Measurements from ENCODE around the gene PTPN5.
"Not testable (repeated sequence)": the region's sequence is repeated elsewhere in the genome, so short reads cannot be mapped to it uniquely, and the experiment has no call there.

PTPN5 gene

GRCh38 chr11:18697576-18697975 lies 94.0 kb downstream of the PTPN5 start:
- Histone ChIP-seq H4K20me1 (no peaks in the 10 kb centered on the region), H3K4me1 (peaks cover 15% of the 10 kb centered on the region), H3K9me3 (no peaks in the 10 kb centered on the region), H3K9ac (no peak overlapping the region), H3K27ac (no peak overlapping the region), H3K27me3 (no peaks in the 10 kb centered on the region), H3K4me2 (no peak overlapping the region), H3K4me3 (no peak overlapping the region), H3K36me3 (peaks cover 8% of the 10 kb centered on the region; the same call in 1 of the 2 replicates)
- no peak for TF ChIP-seq Cebpa-rat (IDR thresholded peaks at IDR 0.05)

- Histone ChIP-seq H3K9me3 (no peaks in the 10 kb centered on the region), H3K4me3 (no peak overlapping the region), H3K4me2 (no peak overlapping the region), H4K20me1 (no peaks in the 10 kb centered on the region), H3K4me1 (peaks cover 15% of the 10 kb centered on the region), H3K27me3 (no peaks in the 10 kb centered on the region), H3K36me3 (peaks cover 5% of the 10 kb centered on the region; the same call in 1 of the 2 replicates), H3K9ac (no peak overlapping the region), H3K27ac (no peak overlapping the region)
- no peak for TF ChIP-seq Cebpa-rat (IDR thresholded peaks at IDR 0.05)
Observed at GRCh38 chr11:18696638-18697225, 94.9 kb downstream of the PTPN5 start.

- H3K9ac ChIP-seq, result no peak overlapping the region
- no peak overlapping the region for H3K4me3 ChIP-seq
- no peaks in the 10 kb centered on the region; the same call in 1 of the 2 replicates for H3K4me1 ChIP-seq
- no peaks in the 10 kb centered on the region for H4K20me1 ChIP-seq
- no peaks in the 10 kb centered on the region for H3K9me3 ChIP-seq
- no peaks in the 10 kb centered on the region for H3K36me3 ChIP-seq
- H3K27me3 ChIP-seq, result no peaks in the 10 kb centered on the region
- no peak for TF ChIP-seq Cebpa-rat (IDR thresholded peaks at IDR 0.05)
- H3K27ac ChIP-seq, result no peak overlapping the region
- H3K4me2 ChIP-seq, result no peak overlapping the region
Observed at GRCh38 chr11:18692941-18693760, 98.4 kb downstream of the PTPN5 start.

- not testable (repeated sequence) for H3K36me3 ChIP-seq, H3K9me3 ChIP-seq, H3K4me1 ChIP-seq, H3K9ac ChIP-seq, H3K27ac ChIP-seq, H4K20me1 ChIP-seq, H3K27me3 ChIP-seq, H3K4me3 ChIP-seq, H3K4me2 ChIP-seq
Observed at GRCh38 chr11:18691467-18692140, 100.0 kb downstream of the PTPN5 start.

- Histone ChIP-seq H3K27me3 (no peaks in the 10 kb centered on the region), H4K20me1 (no peaks in the 10 kb centered on the region), H3K27ac (no peak overlapping the region), H3K4me3 (no peak overlapping the region), H3K4me2 (no peak overlapping the region), H3K36me3 (no peaks in the 10 kb centered on the region), H3K9me3 (no peaks in the 10 kb centered on the region), H3K4me1 (no peaks in the 10 kb centered on the region), H3K9ac (no peak overlapping the region)
- TF ChIP-seq Cebpa-rat (IDR thresholded peaks at IDR 0.05), result no peak
Observed at GRCh38 chr11:18684267-18684666, 107.3 kb downstream of the PTPN5 start.

- Histone ChIP-seq H3K27me3 (no peaks in the 10 kb centered on the region), H3K4me1 (no peaks in the 10 kb centered on the region), H3K4me3 (no peak overlapping the region), H3K9me3 (no peaks in the 10 kb centered on the region), H3K4me2 (no peak overlapping the region), H3K9ac (no peak overlapping the region), H4K20me1 (no peaks in the 10 kb centered on the region), H3K27ac (no peak overlapping the region), H3K36me3 (no peaks in the 10 kb centered on the region)
- no peak for TF ChIP-seq Cebpa-rat (IDR thresholded peaks at IDR 0.05)
Observed at GRCh38 chr11:18682466-18682865, 109.1 kb downstream of the PTPN5 start.

GRCh38 chr11:18681949-18682348 lies 109.6 kb downstream of the PTPN5 start:
- H3K9ac ChIP-seq, H3K4me1 ChIP-seq, H3K27ac ChIP-seq, H3K4me3 ChIP-seq, H3K4me2 ChIP-seq, H4K20me1 ChIP-seq, H3K27me3 ChIP-seq, H3K36me3 ChIP-seq, H3K9me3 ChIP-seq: not testable (repeated sequence)
